ENCODE results near the gene NF2.

The NF2 gene

GRCh38 chr22:29705651-29706050 lies 102.2 kb downstream of the NF2 start:
- no peaks in the 10 kb centered on the region for H3K9me3 ChIP-seq (ENCODE audit: control insufficient read depth, low read depth, low read length)
- H3K36me3 ChIP-seq (ENCODE audit: control insufficient read depth, low read depth, low read length) = no peaks in the 10 kb centered on the region
- no peak overlapping the region for H3K9ac ChIP-seq (ENCODE audit: low read length)
- no peak overlapping the region for H3K27ac ChIP-seq (ENCODE audit: low read length)
- peaks cover 53% of the 10 kb centered on the region for H3K27me3 ChIP-seq (ENCODE audit: control insufficient read depth, insufficient read depth, low read length)
- no peak overlapping the region for H3K4me3 ChIP-seq (ENCODE audit: low read length)
- peaks cover 45% of the 10 kb centered on the region for H3K4me1 ChIP-seq (ENCODE audit: control insufficient read depth, low read depth, low read length)

DNA sequence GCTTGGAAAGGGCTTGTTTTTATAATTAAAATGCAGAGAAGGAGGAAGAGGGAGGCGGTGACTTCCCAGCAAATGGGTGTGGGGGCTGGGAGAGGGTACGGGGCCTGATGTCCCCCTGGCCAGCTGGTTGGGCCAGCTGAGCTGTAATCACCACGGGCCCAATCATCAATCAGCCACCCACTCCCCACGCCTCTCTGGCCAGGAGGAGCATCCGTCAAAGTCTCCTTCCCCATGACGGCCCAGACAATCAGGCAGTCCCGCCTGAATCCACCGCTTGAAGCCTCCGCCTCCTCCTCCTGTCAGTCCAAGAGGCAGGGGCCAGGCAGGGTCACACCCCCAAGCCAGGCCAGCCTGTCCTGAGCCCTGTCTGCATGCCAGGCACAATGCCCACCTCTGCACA lies 103.1 kb downstream of the NF2 start:
- Histone ChIP-seq H3K27ac (ENCODE audit: low read length) (no peak overlapping the region), H3K4me3 (ENCODE audit: low read length) (no peak overlapping the region), H3K4me1 (ENCODE audit: control insufficient read depth, low read depth, low read length) (peaks cover 37% of the 10 kb centered on the region), H3K9ac (ENCODE audit: low read length) (no peak overlapping the region), H3K27me3 (ENCODE audit: control insufficient read depth, insufficient read depth, low read length) (peaks cover 46% of the 10 kb centered on the region), H3K36me3 (ENCODE audit: control insufficient read depth, low read depth, low read length) (no peaks in the 10 kb centered on the region), H3K9me3 (ENCODE audit: control insufficient read depth, low read depth, low read length) (no peaks in the 10 kb centered on the region)

- H3K4me3 ChIP-seq (ENCODE audit: low read length) = no peak overlapping the region
- peaks cover 41% of the 10 kb centered on the region for H3K27me3 ChIP-seq (ENCODE audit: control insufficient read depth, insufficient read depth, low read length)
- H3K27ac ChIP-seq (ENCODE audit: low read length) = no peak overlapping the region
- no peaks in the 10 kb centered on the region for H3K36me3 ChIP-seq (ENCODE audit: control insufficient read depth, low read depth, low read length)
- no peak overlapping the region for H3K9ac ChIP-seq (ENCODE audit: low read length)
- no peaks in the 10 kb centered on the region for H3K9me3 ChIP-seq (ENCODE audit: control insufficient read depth, low read depth, low read length)
- H3K4me1 ChIP-seq (ENCODE audit: control insufficient read depth, low read depth, low read length) = peaks cover 31% of the 10 kb centered on the region
Measured at GRCh38 chr22:29707010-29707409, 103.6 kb downstream of the NF2 start.

DNA sequence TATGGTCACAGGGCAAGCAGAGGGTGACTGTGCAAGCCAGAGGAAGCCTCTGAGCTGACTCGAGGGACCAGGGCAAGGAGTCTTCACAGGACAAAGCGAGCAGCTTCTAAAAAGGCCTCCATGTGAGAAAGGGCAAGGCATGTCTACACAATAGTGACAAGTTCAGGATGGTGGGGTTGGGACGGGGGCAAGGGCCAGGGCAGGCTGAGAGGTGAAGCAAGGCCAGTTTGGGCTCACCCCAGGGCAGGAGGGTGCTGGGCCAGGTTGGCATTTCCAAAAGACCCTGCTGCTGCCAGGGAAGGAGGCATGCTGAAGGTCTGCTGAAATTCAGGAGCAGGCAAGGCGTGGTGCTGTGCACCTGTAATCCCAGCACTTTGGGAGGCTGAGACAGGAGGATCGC lies 104.0 kb downstream of the NF2 start:
- no peak overlapping the region for H3K9ac ChIP-seq (ENCODE audit: low read length)
- H3K4me1 ChIP-seq (ENCODE audit: control insufficient read depth, low read depth, low read length) = peaks cover 27% of the 10 kb centered on the region
- H3K4me3 ChIP-seq (ENCODE audit: low read length) = no peak overlapping the region
- no peaks in the 10 kb centered on the region for H3K9me3 ChIP-seq (ENCODE audit: control insufficient read depth, low read depth, low read length)
- H3K27me3 ChIP-seq (ENCODE audit: control insufficient read depth, insufficient read depth, low read length) = peaks cover 36% of the 10 kb centered on the region
- H3K27ac ChIP-seq (ENCODE audit: low read length) = no peak overlapping the region
- no peaks in the 10 kb centered on the region for H3K36me3 ChIP-seq (ENCODE audit: control insufficient read depth, low read depth, low read length)

GRCh38 chr22:29710193-29710592 lies 106.8 kb downstream of the NF2 start:
- H3K4me3 ChIP-seq (ENCODE audit: low read length) = no peak overlapping the region
- peaks cover 12% of the 10 kb centered on the region for H3K27me3 ChIP-seq (ENCODE audit: control insufficient read depth, insufficient read depth, low read length)
- H3K27ac ChIP-seq (ENCODE audit: low read length) = no peak overlapping the region
- no peaks in the 10 kb centered on the region for H3K36me3 ChIP-seq (ENCODE audit: control insufficient read depth, low read depth, low read length)
- H3K9me3 ChIP-seq (ENCODE audit: control insufficient read depth, low read depth, low read length) = no peaks in the 10 kb centered on the region
- H3K9ac ChIP-seq (ENCODE audit: low read length) = no peak overlapping the region
- H3K4me1 ChIP-seq (ENCODE audit: control insufficient read depth, low read depth, low read length) = peaks cover 6% of the 10 kb centered on the region

DNA sequence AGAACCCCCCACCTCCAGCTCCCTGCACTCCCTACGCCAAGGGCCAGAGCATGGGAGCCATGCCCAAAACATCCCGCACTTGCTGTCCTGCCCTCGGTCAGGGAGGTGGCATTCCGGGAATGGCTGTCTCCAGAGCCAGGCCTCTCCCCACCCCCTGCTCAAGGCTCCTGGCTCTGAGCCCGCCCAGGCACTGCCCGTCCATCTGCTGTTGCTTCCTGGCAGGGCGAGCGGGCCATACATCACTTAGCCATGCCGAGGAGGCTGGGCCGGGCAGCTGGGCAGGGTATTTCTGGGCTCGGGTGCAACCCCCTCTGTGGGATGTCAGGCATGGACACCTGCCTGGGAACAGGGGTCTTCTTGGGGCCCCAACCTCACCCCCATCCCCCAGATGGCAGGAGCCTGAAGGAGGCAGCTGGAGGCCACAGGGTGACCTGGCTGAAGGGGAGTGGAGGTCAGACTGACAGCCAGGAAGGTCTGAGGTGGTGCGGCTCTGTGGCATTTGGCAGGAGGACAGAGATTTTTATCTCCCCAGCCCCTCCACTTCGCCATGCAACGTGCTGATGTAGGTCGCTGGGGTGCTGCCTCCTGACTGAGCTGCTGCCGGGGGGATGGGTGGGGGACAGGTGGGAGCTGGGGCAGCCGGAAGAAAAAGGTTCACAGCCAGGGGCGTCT lies 107.6 kb downstream of the NF2 start:
- no peak overlapping the region for H3K4me3 ChIP-seq (ENCODE audit: low read length)
- no peaks in the 10 kb centered on the region for H3K36me3 ChIP-seq (ENCODE audit: control insufficient read depth, low read depth, low read length)
- H3K4me1 ChIP-seq (ENCODE audit: control insufficient read depth, low read depth, low read length) = no peaks in the 10 kb centered on the region
- H3K27me3 ChIP-seq (ENCODE audit: control insufficient read depth, insufficient read depth, low read length) = peaks cover 4% of the 10 kb centered on the region
- no peak overlapping the region for H3K9ac ChIP-seq (ENCODE audit: low read length)
- no peak overlapping the region for H3K27ac ChIP-seq (ENCODE audit: low read length)
- no peaks in the 10 kb centered on the region for H3K9me3 ChIP-seq (ENCODE audit: control insufficient read depth, low read depth, low read length)

DNA sequence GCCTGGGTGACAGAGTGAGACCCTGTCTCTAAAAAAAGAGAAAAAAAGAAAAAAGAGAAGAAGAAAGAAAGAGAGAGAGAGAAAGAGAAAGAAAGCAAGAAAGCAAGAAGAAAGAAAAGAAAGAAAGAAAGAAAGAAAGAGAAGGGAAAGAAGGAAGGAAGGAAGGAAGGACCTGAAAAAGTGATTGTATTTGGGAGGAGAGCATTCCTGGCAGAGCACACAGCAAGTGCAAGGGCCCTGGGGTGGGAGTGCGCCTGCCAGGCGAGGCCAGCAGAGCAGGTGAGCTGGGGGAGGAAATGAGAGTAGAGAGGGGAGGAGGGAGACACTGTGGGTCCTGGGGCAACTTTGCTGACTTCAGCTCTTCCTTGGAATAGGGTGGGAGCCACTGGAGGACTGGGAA lies 108.7 kb downstream of the NF2 start:
- H3K27me3 ChIP-seq (ENCODE audit: control insufficient read depth, insufficient read depth, low read length) = peaks cover 3% of the 10 kb centered on the region
- H3K9ac ChIP-seq (ENCODE audit: low read length) = no peak overlapping the region
- H3K27ac ChIP-seq (ENCODE audit: low read length) = no peak overlapping the region
- H3K4me1 ChIP-seq (ENCODE audit: control insufficient read depth, low read depth, low read length) = no peaks in the 10 kb centered on the region
- no peak overlapping the region for H3K4me3 ChIP-seq (ENCODE audit: low read length)
- no peaks in the 10 kb centered on the region for H3K9me3 ChIP-seq (ENCODE audit: control insufficient read depth, low read depth, low read length)
- no peaks in the 10 kb centered on the region for H3K36me3 ChIP-seq (ENCODE audit: control insufficient read depth, low read depth, low read length)

- H3K9ac ChIP-seq (ENCODE audit: low read length) = no peak overlapping the region
- peaks cover 14% of the 10 kb centered on the region for H3K27me3 ChIP-seq (ENCODE audit: control insufficient read depth, insufficient read depth, low read length)
- no peaks in the 10 kb centered on the region for H3K4me1 ChIP-seq (ENCODE audit: control insufficient read depth, low read depth, low read length)
- no peaks in the 10 kb centered on the region for H3K9me3 ChIP-seq (ENCODE audit: control insufficient read depth, low read depth, low read length)
- H3K4me3 ChIP-seq (ENCODE audit: low read length) = no peak overlapping the region
- no peaks in the 10 kb centered on the region for H3K36me3 ChIP-seq (ENCODE audit: control insufficient read depth, low read depth, low read length)
- H3K27ac ChIP-seq (ENCODE audit: low read length) = no peak overlapping the region
Measured at GRCh38 chr22:29713156-29713727, 109.8 kb downstream of the NF2 start.

GRCh38 chr22:29715240-29715639 lies 111.8 kb downstream of the NF2 start:
- Histone ChIP-seq H3K4me3 (ENCODE audit: low read length) (no peak overlapping the region), H3K9ac (ENCODE audit: low read length) (no peak overlapping the region), H3K9me3 (ENCODE audit: control insufficient read depth, low read depth, low read length) (no peaks in the 10 kb centered on the region), H3K36me3 (ENCODE audit: control insufficient read depth, low read depth, low read length) (no peaks in the 10 kb centered on the region), H3K27me3 (ENCODE audit: control insufficient read depth, insufficient read depth, low read length) (peaks cover 29% of the 10 kb centered on the region), H3K4me1 (ENCODE audit: control insufficient read depth, low read depth, low read length) (no peaks in the 10 kb centered on the region), H3K27ac (ENCODE audit: low read length) (no peak overlapping the region)

DNA sequence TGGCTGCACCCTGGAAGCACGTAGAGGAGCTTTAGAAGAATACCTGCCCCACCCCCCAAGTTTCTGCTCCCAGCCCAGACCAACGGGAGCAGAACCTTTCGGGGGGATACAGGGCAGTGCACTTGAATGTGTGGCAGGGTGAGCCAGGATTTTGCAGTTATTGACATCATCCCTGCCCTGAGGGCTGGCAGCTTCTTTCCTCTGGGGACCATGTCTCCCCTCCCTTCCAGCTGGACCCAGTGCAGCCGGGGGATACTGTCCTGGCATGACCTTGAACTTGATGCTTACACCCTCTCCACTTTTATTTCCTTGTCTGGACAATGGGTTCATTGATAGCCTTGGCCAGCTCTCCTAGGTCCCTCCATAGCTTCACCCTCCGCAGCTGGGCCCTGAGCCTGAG lies 112.3 kb downstream of the NF2 start:
- H3K27me3 ChIP-seq (ENCODE audit: control insufficient read depth, insufficient read depth, low read length) = peaks cover 34% of the 10 kb centered on the region
- H3K9ac ChIP-seq (ENCODE audit: low read length) = no peak overlapping the region
- H3K4me1 ChIP-seq (ENCODE audit: control insufficient read depth, low read depth, low read length) = no peaks in the 10 kb centered on the region

GRCh38 chr22:29716814-29717545 lies 113.5 kb downstream of the NF2 start:
- Histone ChIP-seq H3K27ac (ENCODE audit: low read length) (no peak overlapping the region), H3K4me1 (ENCODE audit: control insufficient read depth, low read depth, low read length) (no peaks in the 10 kb centered on the region), H3K9me3 (ENCODE audit: control insufficient read depth, low read depth, low read length) (no peaks in the 10 kb centered on the region), H3K9ac (ENCODE audit: low read length) (no peak overlapping the region), H3K36me3 (ENCODE audit: control insufficient read depth, low read depth, low read length) (no peaks in the 10 kb centered on the region), H3K4me3 (ENCODE audit: low read length) (no peak overlapping the region), H3K27me3 (ENCODE audit: control insufficient read depth, insufficient read depth, low read length) (peaks cover 47% of the 10 kb centered on the region)

More for the DNA sequence above, 112.3 kb downstream of the NF2 start:
- Histone ChIP-seq H3K9me3 (ENCODE audit: control insufficient read depth, low read depth, low read length) (no peaks in the 10 kb centered on the region), H3K36me3 (ENCODE audit: control insufficient read depth, low read depth, low read length) (no peaks in the 10 kb centered on the region), H3K4me3 (ENCODE audit: low read length) (no peak overlapping the region), H3K27ac (ENCODE audit: low read length) (no peak overlapping the region)

DNA sequence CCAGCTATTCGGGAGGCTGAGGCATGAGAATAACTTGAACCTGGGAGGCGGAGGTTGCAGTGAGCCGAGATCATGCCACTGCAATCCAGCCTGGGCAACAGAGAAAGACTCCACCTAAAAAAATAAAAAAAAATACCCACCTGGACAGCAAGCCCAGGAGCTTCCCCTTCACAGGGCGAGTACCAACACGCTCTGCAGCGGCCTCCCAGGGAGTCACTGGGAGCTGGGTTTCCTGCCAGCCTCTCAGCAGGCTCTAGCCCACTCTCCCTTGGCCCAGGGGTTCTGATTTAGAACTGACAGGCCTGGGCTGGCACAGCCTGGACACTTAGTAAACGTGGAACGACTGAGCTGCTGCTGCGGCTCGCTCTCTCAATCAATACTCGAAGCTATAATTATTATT lies 114.4 kb downstream of the NF2 start:
- no peaks in the 10 kb centered on the region for H3K4me1 ChIP-seq (ENCODE audit: control insufficient read depth, low read depth, low read length)
- H3K27me3 ChIP-seq (ENCODE audit: control insufficient read depth, insufficient read depth, low read length) = peaks cover 55% of the 10 kb centered on the region
- H3K27ac ChIP-seq (ENCODE audit: low read length) = no peak overlapping the region
- no peaks in the 10 kb centered on the region for H3K36me3 ChIP-seq (ENCODE audit: control insufficient read depth, low read depth, low read length)
- no peaks in the 10 kb centered on the region for H3K9me3 ChIP-seq (ENCODE audit: control insufficient read depth, low read depth, low read length)
- no peak overlapping the region for H3K9ac ChIP-seq (ENCODE audit: low read length)
- H3K4me3 ChIP-seq (ENCODE audit: low read length) = no peak overlapping the region

All from iPS-18a (cell line).